PFSK-1 (cell line): Measurements from ENCODE around the gene KIF26A.

Source experiments
- FOXP2 ChIP-seq: optimal IDR thresholded peaks from 2 replicates; pipeline ENCODE3; 2011; ENCODE audit warnings: borderline replicate concordance, control low read depth, inconsistent platforms; ENCODE audit not compliant: insufficient read depth; ENCODE audit errors: extremely low read length, extremely low read depth
- POLR2AphosphoS5 ChIP-seq: IDR thresholded peaks from 2 replicates; pipeline ENCODE4 v1.6.1; 2012; ENCODE audit warnings: low read depth, mild to moderate bottlenecking, control low read depth, low read length, moderate library complexity
- REST ChIP-seq, 2 experiments: IDR thresholded peaks; 2 replicates each; pipeline versions ENCODE4 v1.6.1 to v1.8.0; 2011 to 2012; ENCODE audit warnings: low read depth in 2 of 2, low read length in 2 of 2, control low read depth in 1 of 2, inconsistent platforms in 1 of 2, mild to moderate bottlenecking in 1 of 2, moderate library complexity in 1 of 2; ENCODE audit not compliant: insufficient read depth in 1 of 2
- SIN3A ChIP-seq: IDR thresholded peaks from 2 replicates; pipeline ENCODE4 v1.6.1; 2012; ENCODE audit warnings: mild to moderate bottlenecking, low read length, moderate library complexity, borderline replicate concordance; ENCODE audit not compliant: insufficient read depth
- TAF1 ChIP-seq: IDR thresholded peaks from 2 replicates; pipeline ENCODE4 v1.6.1; 2012; ENCODE audit warnings: low read length, control low read depth, borderline replicate concordance; ENCODE audit not compliant: insufficient read depth

KIF26A gene

GRCh38 chr14:104177411-104177810 is 39.0 kb downstream of the KIF26A start:
- TF ChIP-seq POLR2AphosphoS5 (no peak), FOXP2 (no peak), REST (IDR thresholded peaks at IDR 0.05; ENCODE audit: insufficient read depth in 1 of 2, low read depth in 2 of 2, low read length in 2 of 2) (no peak), SIN3A (no peak), TAF1 (no peak)

- no peak for TF ChIP-seq POLR2AphosphoS5
- TF ChIP-seq TAF1, result no peak
- TF ChIP-seq FOXP2, result no peak
- TF ChIP-seq SIN3A, result no peak
- no peak for TF ChIP-seq REST (IDR thresholded peaks at IDR 0.05; ENCODE audit: insufficient read depth in 1 of 2, low read depth in 2 of 2, low read length in 2 of 2)
These were observed 39.9 kb downstream of the KIF26A start for GRCh38 chr14:104178279-104178678.

GRCh38 chr14:104179126-104179525 is 40.7 kb downstream of the KIF26A start:
- TF ChIP-seq REST (IDR thresholded peaks at IDR 0.05; ENCODE audit: insufficient read depth in 1 of 2, low read depth in 2 of 2, low read length in 2 of 2) (no peak), POLR2AphosphoS5 (no peak), TAF1 (no peak), SIN3A (no peak), FOXP2 (no peak)

GRCh38 chr14:104179564-104180129 is 41.3 kb downstream of the KIF26A start:
- TF ChIP-seq FOXP2, result no peak
- no peak for TF ChIP-seq POLR2AphosphoS5
- no peak for TF ChIP-seq REST (IDR thresholded peaks at IDR 0.05; ENCODE audit: insufficient read depth in 1 of 2, low read depth in 2 of 2, low read length in 2 of 2)
- TF ChIP-seq TAF1, result no peak
- no peak for TF ChIP-seq SIN3A

GRCh38 chr14:104180561-104181165 is 42.3 kb downstream of the KIF26A start:
- TF ChIP-seq SIN3A (no peak), REST (IDR thresholded peaks at IDR 0.05; ENCODE audit: insufficient read depth in 1 of 2, low read depth in 2 of 2, low read length in 2 of 2) (no peak), TAF1 (no peak), POLR2AphosphoS5 (no peak), FOXP2 (no peak)
